Measurements from ENCODE around the gene COL5A3.

The COL5A3 gene

DNA sequence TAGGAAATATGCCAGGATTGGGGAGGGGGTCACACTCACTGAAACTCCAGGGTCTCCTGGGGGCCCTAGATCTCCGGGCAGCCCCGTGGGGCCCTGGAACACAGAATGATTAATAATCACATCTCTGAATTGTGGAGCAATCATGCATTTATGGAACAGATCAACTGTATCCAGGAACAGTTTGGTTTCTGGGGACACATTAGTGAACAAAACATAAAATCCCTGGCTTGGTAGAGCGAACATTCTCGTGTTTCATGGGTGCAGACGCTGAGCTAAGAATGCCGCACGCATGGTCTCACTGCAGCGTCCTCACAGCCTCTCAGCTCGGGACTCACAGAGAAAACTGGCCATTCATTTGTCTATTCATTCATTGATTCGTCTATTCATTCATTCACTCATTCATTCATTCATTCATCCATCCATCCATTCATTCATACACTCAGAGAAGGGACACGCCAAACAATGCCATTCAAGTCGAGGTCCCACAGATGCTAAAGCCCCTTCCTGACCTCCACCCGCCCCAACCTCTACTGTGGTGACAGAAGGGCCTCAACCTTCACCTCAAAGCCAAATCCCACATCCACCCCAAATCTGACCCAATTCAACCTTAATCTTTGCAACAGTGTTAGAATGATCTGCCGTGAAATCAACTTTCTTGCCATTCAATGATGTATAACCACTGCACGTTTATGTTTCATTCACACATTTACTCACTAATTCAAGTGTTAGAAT, 39.0 kb downstream of the COL5A3 start:
- Histone ChIP-seq H3K4me3 (ENCODE audit: low read depth, low read length) (no peak overlapping the region), H2AFZ (ENCODE audit: low read length, unreplicated experiment) (no peak overlapping the region), H3K27ac (ENCODE audit: low read depth, low read length) (no peak overlapping the region), H3K36me3 (ENCODE audit: insufficient read depth, low read length) (no peaks in the 10 kb centered on the region), H3K4me1 (ENCODE audit: control insufficient read depth, insufficient read depth, low read length, unreplicated experiment) (no peaks in the 10 kb centered on the region), H3K27me3 (ENCODE audit: insufficient read depth, low read length) (no peaks in the 10 kb centered on the region), H3K79me2 (ENCODE audit: control insufficient read depth, insufficient read depth, low read length, unreplicated experiment) (no peaks in the 10 kb centered on the region)

GRCh38 chr19:9970481-9970880, 39.8 kb downstream of the COL5A3 start:
- no peaks in the 10 kb centered on the region for H3K79me2 ChIP-seq (ENCODE audit: control insufficient read depth, insufficient read depth, low read length, unreplicated experiment)
- no peaks in the 10 kb centered on the region for H3K27me3 ChIP-seq (ENCODE audit: insufficient read depth, low read length)
- no peaks in the 10 kb centered on the region for H3K36me3 ChIP-seq (ENCODE audit: insufficient read depth, low read length)
- no peak overlapping the region for H2AFZ ChIP-seq (ENCODE audit: low read length, unreplicated experiment)
- H3K4me1 ChIP-seq (ENCODE audit: control insufficient read depth, insufficient read depth, low read length, unreplicated experiment): no peaks in the 10 kb centered on the region
- H3K27ac ChIP-seq (ENCODE audit: low read depth, low read length): no peak overlapping the region
- no peak overlapping the region for H3K4me3 ChIP-seq (ENCODE audit: low read depth, low read length)

DNA sequence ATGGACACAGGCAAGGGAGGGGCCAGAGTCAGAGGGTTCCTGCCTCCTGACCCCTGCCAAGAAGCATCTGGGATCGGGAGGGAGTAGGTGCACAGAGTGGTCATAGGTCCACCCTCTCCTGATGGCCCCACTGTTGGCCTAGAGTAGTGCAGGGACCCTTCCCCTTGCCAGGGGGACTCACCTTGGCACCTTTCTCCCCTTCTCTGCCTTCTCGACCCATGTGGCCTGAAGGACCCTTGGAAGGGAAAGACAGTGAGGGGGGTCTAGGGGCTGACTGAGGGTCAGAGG, 40.7 kb downstream of the COL5A3 start:
- no peaks in the 10 kb centered on the region for H3K27me3 ChIP-seq (ENCODE audit: insufficient read depth, low read length)
- H2AFZ ChIP-seq (ENCODE audit: low read length, unreplicated experiment): no peak overlapping the region

GRCh38 chr19:9968820-9969687, 41.2 kb downstream of the COL5A3 start:
- H3K27me3 ChIP-seq (ENCODE audit: insufficient read depth, low read length): no peaks in the 10 kb centered on the region
- H3K27ac ChIP-seq (ENCODE audit: low read depth, low read length): no peak overlapping the region
- H3K79me2 ChIP-seq (ENCODE audit: control insufficient read depth, insufficient read depth, low read length, unreplicated experiment): no peaks in the 10 kb centered on the region
- H3K4me1 ChIP-seq (ENCODE audit: control insufficient read depth, insufficient read depth, low read length, unreplicated experiment): no peaks in the 10 kb centered on the region
- no peak overlapping the region for H3K4me3 ChIP-seq (ENCODE audit: low read depth, low read length)
- no peaks in the 10 kb centered on the region for H3K36me3 ChIP-seq (ENCODE audit: insufficient read depth, low read length)
- no peak overlapping the region for H2AFZ ChIP-seq (ENCODE audit: low read length, unreplicated experiment)

More for the DNA sequence above, 40.7 kb downstream of the COL5A3 start:
- Histone ChIP-seq H3K4me1 (ENCODE audit: control insufficient read depth, insufficient read depth, low read length, unreplicated experiment) (no peaks in the 10 kb centered on the region), H3K36me3 (ENCODE audit: insufficient read depth, low read length) (no peaks in the 10 kb centered on the region), H3K4me3 (ENCODE audit: low read depth, low read length) (no peak overlapping the region), H3K79me2 (ENCODE audit: control insufficient read depth, insufficient read depth, low read length, unreplicated experiment) (no peaks in the 10 kb centered on the region), H3K27ac (ENCODE audit: low read depth, low read length) (no peak overlapping the region)

DNA sequence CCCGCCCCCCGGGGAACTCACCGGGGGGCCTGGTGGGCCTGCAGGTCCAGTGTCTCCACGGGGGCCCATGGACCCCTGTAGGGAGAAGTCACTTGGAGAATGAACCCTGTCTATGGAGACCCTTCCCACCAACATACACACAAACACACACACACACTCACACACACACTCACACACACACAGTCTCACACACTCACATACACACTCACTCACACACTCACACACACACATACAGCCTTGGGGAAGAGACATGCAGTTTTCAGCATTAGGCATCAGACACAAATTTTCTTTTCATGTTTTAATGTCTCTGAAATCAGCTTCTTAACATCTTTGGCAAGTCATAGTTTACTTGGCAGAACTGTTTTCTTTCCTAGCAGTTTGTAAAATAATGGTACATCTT, 43.0 kb downstream of the COL5A3 start:
- Histone ChIP-seq H3K4me1 (ENCODE audit: control insufficient read depth, insufficient read depth, low read length, unreplicated experiment) (no peaks in the 10 kb centered on the region), H3K79me2 (ENCODE audit: control insufficient read depth, insufficient read depth, low read length, unreplicated experiment) (no peaks in the 10 kb centered on the region), H3K27ac (ENCODE audit: low read depth, low read length) (no peak overlapping the region), H2AFZ (ENCODE audit: low read length, unreplicated experiment) (no peak overlapping the region), H3K27me3 (ENCODE audit: insufficient read depth, low read length) (no peaks in the 10 kb centered on the region), H3K4me3 (ENCODE audit: low read depth, low read length) (no peak overlapping the region), H3K36me3 (ENCODE audit: insufficient read depth, low read length) (no peaks in the 10 kb centered on the region)

- Histone ChIP-seq H3K27ac (ENCODE audit: low read depth, low read length) (no peak overlapping the region), H2AFZ (ENCODE audit: low read length, unreplicated experiment) (no peak overlapping the region), H3K4me3 (ENCODE audit: low read depth, low read length) (no peak overlapping the region), H3K79me2 (ENCODE audit: control insufficient read depth, insufficient read depth, low read length, unreplicated experiment) (no peaks in the 10 kb centered on the region), H3K27me3 (ENCODE audit: insufficient read depth, low read length) (no peaks in the 10 kb centered on the region), H3K36me3 (ENCODE audit: insufficient read depth, low read length) (no peaks in the 10 kb centered on the region), H3K4me1 (ENCODE audit: control insufficient read depth, insufficient read depth, low read length, unreplicated experiment) (no peaks in the 10 kb centered on the region)
Measured at GRCh38 chr19:9966448-9966847, 43.9 kb downstream of the COL5A3 start.

DNA sequence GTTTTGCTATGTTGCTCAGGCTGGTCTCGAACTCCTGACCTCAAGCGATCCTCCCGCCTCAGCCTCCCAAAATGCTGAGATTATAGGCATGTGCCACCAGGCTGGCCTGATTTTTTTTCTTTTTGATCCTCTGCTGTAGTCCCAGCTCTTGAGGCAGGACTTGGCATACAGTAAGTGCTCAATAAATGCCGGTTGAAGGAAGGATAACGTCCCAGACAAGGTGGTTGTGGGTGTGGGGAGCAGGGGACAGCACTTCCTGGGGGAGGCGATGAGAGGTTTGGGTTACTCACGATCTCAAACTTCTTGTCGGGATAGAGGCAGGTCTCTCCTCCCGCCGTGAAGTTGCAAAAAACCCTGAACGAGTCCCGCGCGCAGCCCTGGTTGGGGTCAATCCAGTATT, 44.3 kb downstream of the COL5A3 start:
- Histone ChIP-seq H3K36me3 (ENCODE audit: insufficient read depth, low read length) (no peaks in the 10 kb centered on the region), H3K27me3 (ENCODE audit: insufficient read depth, low read length) (no peaks in the 10 kb centered on the region), H2AFZ (ENCODE audit: low read length, unreplicated experiment) (no peak overlapping the region), H3K79me2 (ENCODE audit: control insufficient read depth, insufficient read depth, low read length, unreplicated experiment) (no peaks in the 10 kb centered on the region), H3K4me3 (ENCODE audit: low read depth, low read length) (no peak overlapping the region), H3K27ac (ENCODE audit: low read depth, low read length) (no peak overlapping the region), H3K4me1 (ENCODE audit: control insufficient read depth, insufficient read depth, low read length, unreplicated experiment) (no peaks in the 10 kb centered on the region)

DNA sequence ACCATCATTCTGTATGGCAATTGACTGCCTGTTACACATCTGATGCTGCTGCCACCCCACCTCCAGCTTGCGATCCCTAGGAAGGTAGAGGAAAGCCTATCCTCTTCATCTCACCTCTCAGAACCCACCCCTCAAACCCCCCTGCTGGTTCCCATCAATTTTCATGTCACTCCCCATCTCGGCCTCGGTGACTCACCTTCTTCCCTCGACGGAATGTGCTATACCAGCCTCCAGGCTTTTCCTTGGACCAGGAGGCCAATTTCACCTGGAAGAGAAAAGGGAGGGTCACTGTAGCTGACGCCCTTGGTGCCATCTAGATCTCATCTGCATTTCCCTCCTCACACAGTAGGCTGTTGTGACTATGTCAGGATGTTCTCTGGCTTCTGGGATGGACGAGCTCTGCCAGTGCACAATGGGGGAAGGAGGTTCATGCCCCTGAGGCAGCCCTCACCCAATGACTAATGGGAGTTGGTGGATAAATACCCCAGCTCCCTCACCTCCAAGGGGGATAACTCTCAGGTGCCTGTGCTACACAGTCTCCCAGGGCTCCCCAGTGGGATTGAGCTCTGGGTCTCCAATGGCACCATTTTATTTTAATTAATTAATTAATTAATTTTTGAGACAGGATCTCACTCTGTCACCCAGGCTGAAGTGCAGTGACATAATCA, 47.5 kb downstream of the COL5A3 start:
- Histone ChIP-seq H3K36me3 (ENCODE audit: insufficient read depth, low read length) (no peaks in the 10 kb centered on the region), H3K27ac (ENCODE audit: low read depth, low read length) (no peak overlapping the region), H3K27me3 (ENCODE audit: insufficient read depth, low read length) (no peaks in the 10 kb centered on the region), H3K4me1 (ENCODE audit: control insufficient read depth, insufficient read depth, low read length, unreplicated experiment) (no peaks in the 10 kb centered on the region), H3K79me2 (ENCODE audit: control insufficient read depth, insufficient read depth, low read length, unreplicated experiment) (no peaks in the 10 kb centered on the region), H2AFZ (ENCODE audit: low read length, unreplicated experiment) (no peak overlapping the region), H3K4me3 (ENCODE audit: low read depth, low read length) (no peak overlapping the region)

- Histone ChIP-seq H3K36me3 (ENCODE audit: insufficient read depth, low read length) (no peaks in the 10 kb centered on the region), H3K27ac (ENCODE audit: low read depth, low read length) (no peak overlapping the region), H3K4me3 (ENCODE audit: low read depth, low read length) (no peak overlapping the region), H3K4me1 (ENCODE audit: control insufficient read depth, insufficient read depth, low read length, unreplicated experiment) (no peaks in the 10 kb centered on the region), H3K79me2 (ENCODE audit: control insufficient read depth, insufficient read depth, low read length, unreplicated experiment) (no peaks in the 10 kb centered on the region), H2AFZ (ENCODE audit: low read length, unreplicated experiment) (no peak overlapping the region), H3K27me3 (ENCODE audit: insufficient read depth, low read length) (no peaks in the 10 kb centered on the region)
Measured at GRCh38 chr19:9961103-9961502, 49.2 kb downstream of the COL5A3 start.

- Histone ChIP-seq H3K27ac (ENCODE audit: low read depth, low read length) (no peak overlapping the region), H3K4me1 (ENCODE audit: control insufficient read depth, insufficient read depth, low read length, unreplicated experiment) (no peaks in the 10 kb centered on the region), H3K4me3 (ENCODE audit: low read depth, low read length) (no peak overlapping the region), H2AFZ (ENCODE audit: low read length, unreplicated experiment) (no peak overlapping the region), H3K27me3 (ENCODE audit: insufficient read depth, low read length) (no peaks in the 10 kb centered on the region), H3K79me2 (ENCODE audit: control insufficient read depth, insufficient read depth, low read length, unreplicated experiment) (no peaks in the 10 kb centered on the region), H3K36me3 (ENCODE audit: insufficient read depth, low read length) (no peaks in the 10 kb centered on the region)
Measured at GRCh38 chr19:9958379-9958821, 51.9 kb downstream of the COL5A3 start.

Measured in ACC112 (cell line).